Fibroblast of lung (primary cell): ENCODE measurements around the gene CD40LG. TPM values are rescaled to one million over a fixed set of nuclear protein-coding genes. Genes with fewer than 3 reads are reported as not detected.

Source experiments
- DNase-seq, 2 donors: peaks; one replicate each; pipeline versions ENCODE4 v3.0.0 to v3.0.0-alpha.2; 2010; ENCODE audit warnings: low read depth in 2 of 2
- H2AFZ ChIP-seq: 2 replicates; pipeline ENCODE4 v1.5.1; 2012; ENCODE audit warnings: low read length, control low read depth, inconsistent platforms
- H3K27ac ChIP-seq: 2 replicates; pipeline ENCODE4 v1.5.1; 2011; ENCODE audit warnings: low read length, control low read depth; ENCODE audit not compliant: insufficient read depth
- H3K27me3 ChIP-seq: 2 replicates; pipeline ENCODE4 v1.5.1; 2011; ENCODE audit warnings: mild to moderate bottlenecking, low read length; ENCODE audit not compliant: control insufficient read depth, insufficient read depth
- H3K36me3 ChIP-seq: 2 replicates; pipeline ENCODE4 v1.5.1; 2011; ENCODE audit warnings: low read length; ENCODE audit not compliant: control insufficient read depth, insufficient read depth
- H3K4me1 ChIP-seq: 2 replicates; pipeline ENCODE4 v1.5.1; 2011; ENCODE audit warnings: low read length; ENCODE audit not compliant: control insufficient read depth, insufficient read depth; ENCODE audit errors: extremely low read depth
- H3K4me2 ChIP-seq: 2 replicates; pipeline ENCODE4 v1.5.1; 2011; ENCODE audit warnings: low read length, control low read depth; ENCODE audit not compliant: insufficient read depth; ENCODE audit errors: extremely low read depth
- H3K4me3 ChIP-seq, 4 experiments: fragments of 200-600 bp in 1 of 4; sonication (generic) in 1 of 4; replicated peaks in 1 of 4; 2 replicates each; pipeline ENCODE4 v1.5.1; 2011 to 2016; ENCODE audit warnings: low read length in 4 of 4, low read depth in 3 of 4, mild to moderate bottlenecking in 3 of 4, control low read depth in 2 of 4, inconsistent platforms in 1 of 4, mixed read lengths in 1 of 4; ENCODE audit not compliant: insufficient read depth in 1 of 4; ENCODE audit errors: control extremely low read depth in 1 of 4
- H3K79me2 ChIP-seq: 2 replicates; pipeline ENCODE4 v1.5.1; 2012; ENCODE audit warnings: mild to moderate bottlenecking, low read length, inconsistent platforms; ENCODE audit not compliant: control insufficient read depth, insufficient read depth
- H3K9ac ChIP-seq: 2 replicates; pipeline ENCODE4 v1.5.1; 2011; ENCODE audit warnings: mild to moderate bottlenecking, low read length, control low read depth; ENCODE audit not compliant: insufficient read depth
- H3K9me3 ChIP-seq: 2 replicates; pipeline ENCODE4 v1.5.1; 2012; ENCODE audit warnings: low read depth, low read length; ENCODE audit not compliant: control insufficient read depth, insufficient read depth
- H4K20me1 ChIP-seq: 2 replicates; pipeline ENCODE4 v1.5.1; 2011; ENCODE audit warnings: low read length; ENCODE audit not compliant: control insufficient read depth, insufficient read depth; ENCODE audit errors: extremely low read depth
- EZH2 ChIP-seq: IDR thresholded peaks from 2 replicates; pipeline ENCODE4 v1.5.1; 2012; ENCODE audit warnings: low read length, control low read depth, mild to moderate bottlenecking; ENCODE audit errors: missing control alignments
- polyA plus RNA-seq, 2 donors: library from polyadenylated mRNA; depleted of rRNA in 1 of 2; stranded (reverse) in 1 of 2; unstranded in 1 of 2; fragments of >200 nt; gene quantifications; 2 replicates each; pipeline ENCODE4 v1.2.1, GENCODE V29; 2011 to 2012; ENCODE audit warnings: missing spikeins in 1 of 2
- total RNA-seq: library from RNA; depleted of rRNA; stranded (reverse); fragments of >200 nt; gene quantifications from 2 replicates; pipeline ENCODE4 v1.2.1, GENCODE V29; 2014
- TF ChIP-seq, protein P1 (sequence below), 2 donors: IDR thresholded peaks in 1 of 2; conservative IDR thresholded peaks in 1 of 2; 1 replicate in 1 of 2; 2 replicates in 1 of 2; pipeline ENCODE4 v1.5.1; 2011 to 2012; ENCODE audit warnings: low read length in 2 of 2, control low read depth in 1 of 2, inconsistent platforms in 1 of 2, low read depth in 1 of 2, mild to moderate bottlenecking in 1 of 2

CD40LG gene
- total and polyA plus RNA-seq, 2 donors (not counting 1 experiment from before 2014, with no cell fraction given) = not detected

DNA sequence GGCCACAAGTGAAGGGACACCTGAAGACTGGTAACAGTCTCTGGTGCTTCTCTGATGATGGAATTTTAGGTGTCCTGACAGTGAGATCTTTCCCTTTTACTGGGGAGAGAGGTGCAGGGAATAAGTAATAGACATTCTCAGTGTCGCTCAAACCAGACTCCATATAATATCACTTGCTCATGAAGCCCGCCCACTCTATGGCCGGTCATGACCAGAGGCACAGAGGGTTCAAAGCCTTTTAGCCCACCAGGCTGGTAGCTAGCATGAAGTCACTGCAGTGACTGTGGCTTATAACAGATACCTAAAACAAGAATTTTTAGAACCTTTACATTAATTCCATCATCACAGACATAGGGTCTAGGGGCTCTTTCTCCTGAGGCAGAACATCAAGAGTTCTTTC lies 2.9 kb downstream of the CD40LG start:
- H3K9ac ChIP-seq = no peak overlapping the region
- no peak overlapping the region for H2AFZ ChIP-seq
- no peaks in the 10 kb centered on the region for H3K27me3 ChIP-seq
- H4K20me1 ChIP-seq = no peaks in the 10 kb centered on the region
- no peaks in the 10 kb centered on the region for H3K79me2 ChIP-seq
- no peak overlapping the region for H3K4me2 ChIP-seq
- H3K4me3 ChIP-seq = no peak overlapping the region
- no peak for DNase-seq
- no peak overlapping the region for H3K27ac ChIP-seq
- no peaks in the 10 kb centered on the region for H3K36me3 ChIP-seq
- H3K9me3 ChIP-seq = no peaks in the 10 kb centered on the region
- TF ChIP-seq, protein P1, sequence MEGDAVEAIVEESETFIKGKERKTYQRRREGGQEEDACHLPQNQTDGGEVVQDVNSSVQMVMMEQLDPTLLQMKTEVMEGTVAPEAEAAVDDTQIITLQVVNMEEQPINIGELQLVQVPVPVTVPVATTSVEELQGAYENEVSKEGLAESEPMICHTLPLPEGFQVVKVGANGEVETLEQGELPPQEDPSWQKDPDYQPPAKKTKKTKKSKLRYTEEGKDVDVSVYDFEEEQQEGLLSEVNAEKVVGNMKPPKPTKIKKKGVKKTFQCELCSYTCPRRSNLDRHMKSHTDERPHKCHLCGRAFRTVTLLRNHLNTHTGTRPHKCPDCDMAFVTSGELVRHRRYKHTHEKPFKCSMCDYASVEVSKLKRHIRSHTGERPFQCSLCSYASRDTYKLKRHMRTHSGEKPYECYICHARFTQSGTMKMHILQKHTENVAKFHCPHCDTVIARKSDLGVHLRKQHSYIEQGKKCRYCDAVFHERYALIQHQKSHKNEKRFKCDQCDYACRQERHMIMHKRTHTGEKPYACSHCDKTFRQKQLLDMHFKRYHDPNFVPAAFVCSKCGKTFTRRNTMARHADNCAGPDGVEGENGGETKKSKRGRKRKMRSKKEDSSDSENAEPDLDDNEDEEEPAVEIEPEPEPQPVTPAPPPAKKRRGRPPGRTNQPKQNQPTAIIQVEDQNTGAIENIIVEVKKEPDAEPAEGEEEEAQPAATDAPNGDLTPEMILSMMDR (conservative IDR thresholded peaks at IDR 0.05 in 1 of 2, IDR thresholded peaks at IDR 0.05 in 1 of 2; ENCODE audit: low read depth in 1 of 2, low read length in 2 of 2) = no peak
- no peak for TF ChIP-seq EZH2
- H3K4me1 ChIP-seq = no peaks in the 10 kb centered on the region

DNA sequence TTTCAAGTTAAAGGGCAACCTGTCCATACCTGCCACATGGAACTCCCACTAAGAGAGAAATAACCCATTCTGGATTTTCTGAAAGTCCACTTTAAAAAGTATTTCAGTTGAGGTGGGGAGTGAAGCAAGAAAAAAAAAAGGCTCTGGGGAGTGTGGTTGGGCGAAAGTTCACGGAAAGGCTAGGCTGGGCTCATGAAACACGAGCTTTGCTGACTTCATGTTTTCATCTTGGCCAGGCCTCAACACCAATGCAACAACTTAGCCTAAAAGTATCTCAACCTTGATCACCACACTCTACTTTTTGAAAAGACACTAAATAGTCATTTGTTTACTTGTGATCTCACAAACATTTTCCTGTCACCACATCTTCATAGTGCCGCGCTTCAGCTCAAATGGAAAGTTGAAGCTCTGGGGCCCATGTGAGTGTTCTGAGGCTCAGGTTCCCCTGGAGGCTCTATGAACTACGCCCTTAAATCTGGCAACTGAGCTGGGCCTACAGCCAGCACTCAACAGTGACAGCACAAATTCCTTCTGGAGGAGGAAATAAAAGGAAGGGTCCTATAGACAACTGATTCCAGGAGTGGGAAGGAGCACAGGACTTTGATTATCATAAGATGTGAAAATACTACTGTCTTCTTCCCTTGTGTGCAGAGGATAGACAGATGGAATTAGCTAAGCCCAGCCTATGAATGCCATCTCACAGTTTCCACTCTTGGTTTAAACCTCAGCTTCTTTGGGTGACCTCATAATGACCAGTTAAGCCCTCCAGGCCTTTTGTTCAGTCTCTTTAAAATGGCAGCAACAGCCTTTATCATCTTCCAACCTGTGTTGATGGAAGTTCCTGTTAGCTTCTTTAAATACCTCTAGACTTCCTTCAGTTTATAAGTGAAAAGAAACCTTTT lies 5.1 kb downstream of the CD40LG start:
- Histone ChIP-seq H4K20me1 (no peaks in the 10 kb centered on the region), H2AFZ (no peak overlapping the region), H3K9me3 (no peaks in the 10 kb centered on the region), H3K9ac (no peak overlapping the region), H3K27ac (no peak overlapping the region), H3K4me1 (no peaks in the 10 kb centered on the region), H3K36me3 (no peaks in the 10 kb centered on the region), H3K4me3 (no peak overlapping the region), H3K27me3 (no peaks in the 10 kb centered on the region), H3K79me2 (no peaks in the 10 kb centered on the region), H3K4me2 (no peak overlapping the region)
- no peak for TF ChIP-seq EZH2
- TF ChIP-seq, protein P1 (conservative IDR thresholded peaks at IDR 0.05 in 1 of 2, IDR thresholded peaks at IDR 0.05 in 1 of 2; ENCODE audit: low read depth in 1 of 2, low read length in 2 of 2) = no peak
- no peak for DNase-seq

DNA sequence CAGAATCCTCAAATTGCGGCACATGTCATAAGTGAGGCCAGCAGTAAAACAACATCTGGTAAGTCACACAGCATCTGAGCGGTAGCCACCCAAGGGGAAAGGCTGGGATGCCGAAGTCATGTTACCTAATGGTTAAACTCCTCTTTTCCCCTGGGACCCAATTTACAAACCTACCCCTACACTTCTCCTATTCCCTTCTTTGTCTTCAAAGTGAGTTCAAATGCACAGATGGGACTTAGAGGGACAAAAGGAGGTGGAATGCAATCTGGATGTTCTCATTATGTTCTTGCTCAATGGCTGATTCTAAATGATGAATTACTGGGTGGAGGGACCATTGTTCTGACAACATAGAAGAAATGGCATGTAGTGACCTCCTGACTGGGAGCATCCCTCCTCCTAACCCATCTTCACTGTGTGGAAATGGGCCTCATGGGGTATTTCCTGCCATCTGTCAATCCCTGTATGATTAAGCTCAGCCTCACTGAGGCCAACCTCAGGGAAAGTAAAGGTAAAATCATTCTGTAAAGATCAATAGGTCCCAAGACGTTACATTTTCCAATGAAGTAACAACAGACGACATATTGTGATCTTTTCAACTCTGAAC lies 8.5 kb downstream of the CD40LG start:
- H3K36me3 ChIP-seq = no peaks in the 10 kb centered on the region
- H3K9ac ChIP-seq = no peak overlapping the region
- H3K4me2 ChIP-seq = no peak overlapping the region
- H2AFZ ChIP-seq = no peak overlapping the region
- H3K4me1 ChIP-seq = no peaks in the 10 kb centered on the region
- H3K4me3 ChIP-seq = no peak overlapping the region
- no peaks in the 10 kb centered on the region for H3K27me3 ChIP-seq
- DNase-seq = no peak
- H3K27ac ChIP-seq = no peak overlapping the region
- H3K79me2 ChIP-seq = no peaks in the 10 kb centered on the region
- H4K20me1 ChIP-seq = no peaks in the 10 kb centered on the region
- no peaks in the 10 kb centered on the region for H3K9me3 ChIP-seq
- TF ChIP-seq, protein P1 (conservative IDR thresholded peaks at IDR 0.05 in 1 of 2, IDR thresholded peaks at IDR 0.05 in 1 of 2; ENCODE audit: low read depth in 1 of 2, low read length in 2 of 2) = no peak
- TF ChIP-seq EZH2 = no peak
